GM12878 (cell line): ENCODE data around the gene CRYBB1. TPM values are rescaled to one million over a fixed set of nuclear protein-coding genes. Genes with fewer than 3 reads are reported as not detected.

Source experiments
- ATAC-seq: fragments of 200-7000 bp; cut with Tn5 transposase; 3 replicates; pipeline ENCODE4 v1.9.1; 2020; ENCODE audit warnings: mild to moderate bottlenecking, moderate library complexity
- BruUV-seq: library from RNA; stranded (reverse); fragments of 400-500 nt; replicated peaks from 2 replicates; lab custom pipeline; 2021; lab: Mats Ljungman, UMichigan
- CTCF ChIA-PET: fragments of 300-600 bp; sonication (Branson Sonifier 250); formaldehyde crosslinking; extraction: SDS; loops from one replicate; lab custom pipeline; 2021; ENCODE audit warnings: inconsistent platforms; lab: Yijun Ruan, JAX
- POLR2A ChIA-PET: fragments of 350-600 bp; formaldehyde crosslinking; extraction: SDS; loops from one replicate; lab custom pipeline; 2021; ENCODE audit warnings: inconsistent platforms; lab: Charles Lee
- RAD21 ChIA-PET: fragments of 300-600 bp; sonication (Branson Sonifier 250); formaldehyde crosslinking; loops from one replicate; lab custom pipeline; 2023; ENCODE audit warnings: antibody characterized with exemption; ENCODE audit not compliant: unreplicated experiment; lab: Charles Lee
- SMC1A ChIA-PET: fragments of 300-600 bp; sonication (Branson Sonifier 250); formaldehyde crosslinking; loops from one replicate; lab custom pipeline; 2023; ENCODE audit not compliant: unreplicated experiment, uncharacterized antibody; lab: Charles Lee
- DNase-seq: peaks from one replicate; pipeline ENCODE4 v3.0.0-alpha.2; 2011; ENCODE audit warnings: low read depth, low spot score
- FAIRE-seq: peaks from 3 replicates; lab custom pipeline; 2011; peaks lifted over from hg19 to GRCh38; lab: Jason Lieb, UNC
- H2AFZ ChIP-seq: 2 replicates; pipeline ENCODE4 v1.6.0; 2011; ENCODE audit warnings: low read depth, low read length, control low read depth; ENCODE audit not compliant: control insufficient read depth
- H3K27ac ChIP-seq: 2 replicates; pipeline ENCODE4 v1.5.1; 2011; ENCODE audit warnings: control low read depth; ENCODE audit not compliant: control insufficient read depth, insufficient read depth
- H3K27me3 ChIP-seq, 2 experiments: replicated peaks in 1 of 2; 2 replicates each; pipeline versions ENCODE4 v1.6.0 to v1.6.1; 2011; ENCODE audit warnings: low read length in 1 of 2; ENCODE audit not compliant: control insufficient read depth in 2 of 2, insufficient read depth in 2 of 2
- H3K36me3 ChIP-seq, 2 experiments: 2 replicates each; pipeline ENCODE4 v1.5.1; 2011; ENCODE audit warnings: low read length in 1 of 2; ENCODE audit not compliant: control insufficient read depth in 2 of 2, insufficient read depth in 2 of 2
- H3K4me1 ChIP-seq: 2 replicates; pipeline ENCODE4 v1.6.1; 2011; ENCODE audit warnings: mild to moderate bottlenecking, low read length, moderate library complexity, mixed read lengths; ENCODE audit not compliant: control insufficient read depth, insufficient read depth
- H3K4me2 ChIP-seq: 2 replicates; pipeline ENCODE4 v1.6.0; 2011; ENCODE audit warnings: control low read depth; ENCODE audit not compliant: control insufficient read depth, insufficient read depth
- H3K4me3 ChIP-seq: fragments of 200-600 bp; sonication (generic); 2 replicates; pipeline ENCODE4 v1.5.1; 2016
- H3K79me2 ChIP-seq: 2 replicates; pipeline ENCODE4 v1.6.0; 2011; ENCODE audit warnings: low read length; ENCODE audit not compliant: control insufficient read depth, insufficient read depth
- H3K9ac ChIP-seq: 2 replicates; pipeline ENCODE4 v1.8.0; 2011; ENCODE audit warnings: low read length, control low read depth, mixed read lengths; ENCODE audit not compliant: control insufficient read depth, insufficient read depth
- H3K9me3 ChIP-seq: replicated peaks from 3 replicates; pipeline ENCODE4 v1.5.1; 2011; ENCODE audit warnings: mild to moderate bottlenecking, low read length; ENCODE audit not compliant: control insufficient read depth, insufficient read depth
- H4K20me1 ChIP-seq: 2 replicates; pipeline ENCODE4 v1.6.0; 2011; ENCODE audit not compliant: control insufficient read depth, insufficient read depth
- ATF7 ChIP-seq: fragments of 450-650 bp; IDR thresholded peaks from 2 replicates; pipeline ENCODE4 v1.6.1; 2016; ENCODE audit warnings: low read depth, mild to moderate bottlenecking
- BCL11A ChIP-seq: IDR thresholded peaks from 2 replicates; pipeline ENCODE4 v1.6.1; 2011; ENCODE audit warnings: low read depth, low read length
- BRCA1 ChIP-seq: IDR thresholded peaks from 2 replicates; pipeline ENCODE4 v1.6.1; 2011; ENCODE audit warnings: low read depth, low read length, improper control_type of control experiment
- EP300 ChIP-seq, 2 experiments: fragments of 150-350 bp in 1 of 2; IDR thresholded peaks; 2 replicates each; pipeline ENCODE4 v1.6.1; 2011 to 2012; ENCODE audit warnings: low read depth in 2 of 2, low read length in 2 of 2, borderline replicate concordance in 1 of 2, improper control_type of control experiment in 1 of 2, inconsistent platforms in 1 of 2; ENCODE audit not compliant: control insufficient read depth in 1 of 2
- ESRRA ChIP-seq: IDR thresholded peaks from 2 replicates; pipeline ENCODE4 v1.6.1; 2012; ENCODE audit warnings: mild to moderate bottlenecking, low read length, improper control_type of control experiment
- ETV6 ChIP-seq, 2 experiments: fragments of 450-650 bp in 1 of 2; IDR thresholded peaks in 1 of 2; conservative IDR thresholded peaks in 1 of 2; 2 replicates each; pipeline ENCODE4 v1.6.1; 2014; ENCODE audit warnings: antibody characterized with exemption in 1 of 2, borderline replicate concordance in 1 of 2, low read depth in 1 of 2, mild to moderate bottlenecking in 1 of 2, moderate library complexity in 1 of 2
- FOXM1 ChIP-seq: IDR thresholded peaks from 2 replicates; pipeline ENCODE4 v1.6.1; 2012; ENCODE audit warnings: low read depth, mild to moderate bottlenecking, inconsistent platforms, low read length, moderate library complexity
- GABPA ChIP-seq: IDR thresholded peaks from 2 replicates; pipeline ENCODE4 v1.6.1; 2014; ENCODE audit warnings: antibody characterized with exemption, low read depth, mild to moderate bottlenecking, inconsistent platforms
- IKZF2 ChIP-seq, 2 experiments: fragments of 450-650 bp; IDR thresholded peaks; 2 replicates each; pipeline ENCODE4 v1.6.1; 2017; ENCODE audit warnings: mild to moderate bottlenecking in 2 of 2, moderate library complexity in 2 of 2
- IRF4 ChIP-seq: IDR thresholded peaks from 2 replicates; pipeline ENCODE4 v1.6.1; 2011; ENCODE audit warnings: low read depth, low read length
- JUNB ChIP-seq: IDR thresholded peaks from 2 replicates; pipeline ENCODE4 v1.6.1; 2016; ENCODE audit warnings: antibody characterized with exemption, mild to moderate bottlenecking
- MAX ChIP-seq: IDR thresholded peaks from 2 replicates; pipeline ENCODE4 v1.6.1; 2012; ENCODE audit warnings: low read depth, low read length, improper control_type of control experiment
- MEF2A ChIP-seq: IDR thresholded peaks from 2 replicates; pipeline ENCODE4 v1.6.1; 2011; ENCODE audit warnings: low read depth, mild to moderate bottlenecking, low read length, moderate library complexity; ENCODE audit not compliant: insufficient read depth
- MTA2 ChIP-seq: fragments of 450-650 bp; IDR thresholded peaks from 2 replicates; pipeline ENCODE4 v1.6.1; 2016; ENCODE audit warnings: low read depth, mild to moderate bottlenecking, moderate library complexity
- NFIC ChIP-seq: IDR thresholded peaks from 2 replicates; pipeline ENCODE4 v1.6.1; 2012; ENCODE audit warnings: low read depth, mild to moderate bottlenecking, inconsistent platforms, low read length, moderate library complexity
- PAX8 ChIP-seq: fragments of 450-650 bp; IDR thresholded peaks from 2 replicates; pipeline ENCODE4 v1.6.1; 2017; ENCODE audit warnings: mild to moderate bottlenecking, moderate library complexity
- PBX3 ChIP-seq: IDR thresholded peaks from 2 replicates; pipeline ENCODE4 v1.6.1; 2011; ENCODE audit warnings: mild to moderate bottlenecking, low read depth, low read length, moderate library complexity; ENCODE audit not compliant: insufficient replicate concordance
- PML ChIP-seq: IDR thresholded peaks from 2 replicates; pipeline ENCODE4 v1.6.1; 2012; ENCODE audit warnings: low read length, inconsistent platforms
- POLR2A ChIP-seq: IDR thresholded peaks from 2 replicates; pipeline ENCODE4 v1.6.1; 2011; ENCODE audit warnings: low read depth, mild to moderate bottlenecking, low read length
- POLR2AphosphoS5 ChIP-seq: IDR thresholded peaks from 2 replicates; pipeline ENCODE4 v1.6.1; 2011; ENCODE audit warnings: mild to moderate bottlenecking, low read length, inconsistent platforms
- RAD51 ChIP-seq: fragments of 450-650 bp; IDR thresholded peaks from 2 replicates; pipeline ENCODE4 v1.6.1; 2016; ENCODE audit warnings: moderate library complexity, mild to moderate bottlenecking, inconsistent platforms
- RUNX3 ChIP-seq: IDR thresholded peaks from 2 replicates; pipeline ENCODE4 v1.6.1; 2012; ENCODE audit warnings: low read length, inconsistent platforms
- SMC3 ChIP-seq: IDR thresholded peaks from 2 replicates; pipeline ENCODE4 v1.6.1; 2011; ENCODE audit warnings: low read length, improper control_type of control experiment, borderline replicate concordance
- TCF12 ChIP-seq: IDR thresholded peaks from 2 replicates; pipeline ENCODE4 v1.6.1; 2011; ENCODE audit warnings: low read depth, mild to moderate bottlenecking, low read length
- TCF3 ChIP-seq: IDR thresholded peaks from 2 replicates; pipeline ENCODE4 v1.6.1; 2012; ENCODE audit warnings: low read depth, mild to moderate bottlenecking, low read length, borderline replicate concordance; ENCODE audit not compliant: insufficient read depth
- WRNIP1 ChIP-seq: IDR thresholded peaks from 2 replicates; pipeline ENCODE4 v1.6.1; 2011; ENCODE audit warnings: low read depth, low read length, improper control_type of control experiment, borderline replicate concordance
- YY1 ChIP-seq: IDR thresholded peaks from 2 replicates; pipeline ENCODE4 v1.6.1; 2011; ENCODE audit warnings: low read depth, mild to moderate bottlenecking, low read length
- ZNF24 ChIP-seq: fragments of 450-650 bp; IDR thresholded peaks from 2 replicates; pipeline ENCODE4 v1.6.1; 2017; ENCODE audit warnings: antibody characterized with exemption, mild to moderate bottlenecking
- WGBS: methylation state at CpG from one replicate; pipeline ENCODE4 v1.1.6; 2016; ENCODE audit warnings: low lambda C conversion rate; ENCODE audit not compliant: insufficient replicate concordance, insufficient coverage; ENCODE audit errors: missing lambda C conversion rate; 5-methylcytosine and 5-hydroxymethylcytosine counted together
- in situ Hi-C: fragments of 300-500 bp; cut with MboI; formaldehyde crosslinking; loops from 9 replicates; pipeline ENCODE4 v1.14.3; 2018; ENCODE audit warnings: mixed read lengths
- intact Hi-C: fragments of 100-400 bp; cut with micrococcal nuclease; formaldehyde crosslinking; loops from one replicate; pipeline ENCODE4 v1.14.2; 2022; ENCODE audit not compliant: unreplicated experiment
- polyA plus RNA-seq, 11 experiments: library from polyadenylated mRNA; depleted of rRNA in 4 of 11; unstranded in 6 of 11; stranded (reverse) in 5 of 11; fragments of >200 nt; fragmentation: Nextera tagmentation in 4 of 11; fragmentation: Illumina TruSeq in 1 of 11; extraction: Ambion mirVana in 4 of 11; extraction: Trizol in 1 of 11; gene quantifications; 1 replicate in 1 of 11; 2 replicates in 10 of 11; pipeline versions ENCODE4 v1.2.1 to v1.2.3, GENCODE V29; 2011 to 2016; ENCODE audit warnings: inconsistent platforms in 2 of 11, missing spikeins in 2 of 11, low read depth in 1 of 11
- total RNA-seq, 4 experiments: library from RNA; depleted of rRNA in 3 of 4; stranded (reverse); fragments of >200 nt in 3 of 4; fragmentation: Illumina TruSeq in 1 of 4; extraction: Trizol in 1 of 4; gene quantifications; 2 replicates each; pipeline versions ENCODE4 v1.2.1 to v1.2.3, GENCODE V29; 2013 to 2021

Gene CRYBB1
- total and polyA plus RNA-seq, 10 of the 15 experiments (the other 5 are each of a cell fraction or from before 2014, with no cell fraction given), result 0.09 to 0.64 (median 0.23) TPM; not detected in 5

DNA sequence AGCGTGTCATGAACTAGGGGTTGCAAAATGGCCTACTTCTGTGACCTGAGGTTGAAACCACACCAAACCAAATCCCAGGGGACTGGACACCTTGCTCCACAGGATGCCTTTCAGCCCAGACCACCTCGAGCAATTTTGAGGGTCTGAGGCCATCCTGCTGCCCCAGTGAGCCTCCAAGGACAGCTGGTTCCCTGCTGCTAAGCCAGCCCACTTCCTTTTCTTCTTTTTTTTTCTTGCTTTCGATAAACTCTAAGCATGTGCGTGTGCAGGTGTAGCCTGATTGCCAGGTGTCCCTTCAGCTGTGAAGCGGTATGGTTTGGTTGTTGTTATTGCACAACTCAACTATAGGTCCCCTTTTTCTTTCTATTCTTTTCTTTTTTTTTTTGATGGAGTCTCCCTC, 2.7 kb downstream of the CRYBB1 start:
- peak overlapping the region; percentile 17; the same call in 1 of the 2 replicates for H3K4me2 ChIP-seq
- H3K27ac ChIP-seq, result no peak overlapping the region
- ATAC-seq (peak; percentile 61), FAIRE-seq (no peak), DNase-seq (peak; percentile 48)
- RAD21 ChIA-PET, result interaction anchor here (0.7 to 1.0 kb wide), 2 partner anchors 23 to 285 kb away, joined by 3 read pairs; no protein-coding TSS in a partner anchor
- no peaks in the 10 kb centered on the region for H3K9me3 ChIP-seq
- no peak overlapping the region for H3K4me3 ChIP-seq
- H3K36me3 ChIP-seq, result no peaks in the 10 kb centered on the region
- peak overlapping the region; percentile 20; the same call in 1 of the 2 replicates for H2AFZ ChIP-seq
- no peaks in the 10 kb centered on the region for H4K20me1 ChIP-seq
- H3K4me1 ChIP-seq, result peaks cover 29% of the 10 kb centered on the region
- CTCF ChIA-PET, result no interaction called here
- BruUV-seq, result no TSS peak
- H3K9ac ChIP-seq, result no peak overlapping the region
- intact Hi-C loops (no loop called here), in situ Hi-C loops (no loop called here)
- H3K27me3 ChIP-seq, result no peaks in the 10 kb centered on the region
- 16% methylated on average over 5 of the region's 5 CpGs for WGBS
- POLR2A ChIA-PET, result no interaction called here
- SMC1A ChIA-PET, result interaction anchor here (1.1 kb wide), 1 partner anchor 9 kb away, joined by 3 read pairs; no protein-coding TSS in a partner anchor
- no peaks in the 10 kb centered on the region for H3K79me2 ChIP-seq
- TF ChIP-seq MEF2A, result 0 out of 2 replicates have a peak, but pooled peaks have one; percentile 21
- TF ChIP-seq ATF7, result no peak
- 0 out of 2 replicates have a peak, but pooled peaks have one; percentile 30 for TF ChIP-seq NFIC
- no peak; the same call in 1 of the 2 replicates for TF ChIP-seq MAX
- TF ChIP-seq EP300 (IDR thresholded peaks at IDR 0.05; ENCODE audit: borderline replicate concordance in 1 of 2, control insufficient read depth in 1 of 2, low read depth in 2 of 2, low read length in 2 of 2), result peak; percentile 15 to 79; a peak in 2 of 4 replicates
- peak; percentile 100 for TF ChIP-seq TCF12
- TF ChIP-seq YY1, result 0 out of 2 replicates have a peak, but pooled peaks have one; percentile 23
- TF ChIP-seq POLR2A, result no peak
- TF ChIP-seq TCF3, result peak; percentile 99
- TF ChIP-seq ETV6 (conservative IDR thresholded peaks at IDR 0.05 in 1 of 2, IDR thresholded peaks at IDR 0.05 in 1 of 2; ENCODE audit: borderline replicate concordance in 1 of 2, low read depth in 1 of 2), result no peak
- no peak for TF ChIP-seq PBX3
- no peak for TF ChIP-seq PML
- no peak for TF ChIP-seq SMC3
- TF ChIP-seq RAD51, result no peak
- TF ChIP-seq FOXM1, result no peak; the same call in 1 of the 2 replicates
- peak; percentile 71 for TF ChIP-seq RUNX3
- no peak for TF ChIP-seq ZNF24
- no peak for TF ChIP-seq BRCA1
- peak; percentile 12 to 46; a peak in 1 of 4 replicates for TF ChIP-seq IKZF2 (IDR thresholded peaks at IDR 0.05)
- TF ChIP-seq GABPA, result 0 out of 2 replicates have a peak, but pooled peaks have one; percentile 49
- peak; percentile 46; the same call in 1 of the 2 replicates for TF ChIP-seq IRF4
- TF ChIP-seq POLR2AphosphoS5, result no peak
- no peak for TF ChIP-seq PAX8
- TF ChIP-seq WRNIP1, result no peak
- no peak for TF ChIP-seq JUNB
- TF ChIP-seq MTA2, result no peak
- 0 out of 2 replicates have a peak, but pooled peaks have one; percentile 29 for TF ChIP-seq BCL11A
- TF ChIP-seq ESRRA, result no peak
